Endothelial cell of umbilical vein (primary cell): ENCODE measurements around the gene MTRF1. TPM values are rescaled to one million over a fixed set of nuclear protein-coding genes. Genes with fewer than 3 reads are reported as not detected.

Experiments
- BruUV-seq: library from RNA; stranded (reverse); fragments of 400-500 nt; replicated peaks from 2 replicates; lab custom pipeline; 2021; lab: Mats Ljungman, UMichigan
- CTCF ChIA-PET: fragments of 300-600, 350-600 bp; sonication (Branson Sonifier 250); formaldehyde crosslinking; loops from one replicate; lab custom pipeline; 2021; ENCODE audit warnings: antibody characterized with exemption, inconsistent platforms; lab: Charles Lee
- POLR2A ChIA-PET: fragments of 300-600, 350-600 bp; sonication (Branson Sonifier 250); formaldehyde crosslinking; loops from one replicate; lab custom pipeline; 2021; ENCODE audit warnings: antibody characterized with exemption, inconsistent platforms; lab: Charles Lee
- DNase-seq: peaks from one replicate; pipeline ENCODE4 v3.0.0-alpha.2; 2011; ENCODE audit warnings: low read depth, low spot score
- FAIRE-seq: peaks from 2 replicates; lab custom pipeline; 2011; peaks lifted over from hg19 to GRCh38; lab: Jason Lieb, UNC
- H2AFZ ChIP-seq: 2 replicates; pipeline ENCODE4 v1.6.0; 2012; ENCODE audit warnings: low read depth, low read length, control low read depth, inconsistent platforms
- H3K27ac ChIP-seq: 2 replicates; pipeline ENCODE4 v1.5.1; 2011; ENCODE audit warnings: low read depth, mild to moderate bottlenecking, control low read depth, low read length, moderate library complexity; ENCODE audit not compliant: insufficient read depth
- H3K27me3 ChIP-seq, 2 experiments: 2 replicates each; pipeline versions ENCODE4 v1.6.0 to v1.6.1; 2011; ENCODE audit warnings: low read length in 2 of 2, mixed read lengths in 1 of 2; ENCODE audit not compliant: control insufficient read depth in 2 of 2, insufficient read depth in 2 of 2
- H3K36me3 ChIP-seq, 2 experiments: 2 replicates in 1 of 2; 3 replicates in 1 of 2; pipeline ENCODE4 v1.5.1; 2011; ENCODE audit warnings: low read length in 2 of 2, mild to moderate bottlenecking in 1 of 2, moderate library complexity in 1 of 2; ENCODE audit not compliant: control insufficient read depth in 2 of 2, insufficient read depth in 2 of 2; ENCODE audit errors: extremely low read depth in 1 of 2
- H3K4me1 ChIP-seq: 3 replicates; pipeline ENCODE4 v1.5.1; 2011; ENCODE audit warnings: mild to moderate bottlenecking, low read length; ENCODE audit not compliant: control insufficient read depth, insufficient read depth; ENCODE audit errors: extremely low read depth
- H3K4me2 ChIP-seq: 2 replicates; pipeline ENCODE4 v1.6.1; 2011; ENCODE audit warnings: low read length, control low read depth, mixed read lengths; ENCODE audit not compliant: insufficient read depth
- H3K4me3 ChIP-seq, 3 experiments: fragments of 200-600 bp in 1 of 3; sonication (generic), shearing (Covaris generic) in 1 of 3; replicated peaks in 1 of 3; 2 replicates each; pipeline ENCODE4 v1.5.1; 2011 to 2016; ENCODE audit warnings: control low read depth in 3 of 3, low read length in 3 of 3, mild to moderate bottlenecking in 2 of 3, inconsistent platforms in 1 of 3, low read depth in 1 of 3, moderate library complexity in 1 of 3; ENCODE audit not compliant: insufficient read depth in 1 of 3
- H3K79me2 ChIP-seq: 2 replicates; pipeline ENCODE4 v1.6.0; 2012; ENCODE audit warnings: low read length, inconsistent platforms; ENCODE audit not compliant: control insufficient read depth, insufficient read depth
- H3K9ac ChIP-seq: replicated peaks from 2 replicates; pipeline ENCODE3; 2011; ENCODE audit warnings: low read length, control low read depth; ENCODE audit not compliant: insufficient read depth; ENCODE audit errors: extremely low read depth
- H3K9me1 ChIP-seq: replicated peaks from 3 replicates; pipeline ENCODE4 v1.6.0; 2011; ENCODE audit warnings: mild to moderate bottlenecking, low read length; ENCODE audit not compliant: control insufficient read depth, insufficient read depth; ENCODE audit errors: extremely low read depth
- H3K9me3 ChIP-seq: replicated peaks from 2 replicates; pipeline ENCODE4 v1.5.1; 2012; ENCODE audit warnings: low read length, inconsistent platforms; ENCODE audit not compliant: control insufficient read depth, insufficient read depth
- H4K20me1 ChIP-seq: replicated peaks from 2 replicates; pipeline ENCODE3; 2011; ENCODE audit warnings: mild to moderate bottlenecking, low read length; ENCODE audit not compliant: control insufficient read depth, insufficient read depth; ENCODE audit errors: extremely low read depth
- EZH2 ChIP-seq: IDR thresholded peaks from 2 replicates; pipeline ENCODE4 v1.6.1; 2012; ENCODE audit warnings: borderline replicate concordance, low read depth, mild to moderate bottlenecking, moderate library complexity, low read length, inconsistent platforms; ENCODE audit not compliant: severe bottlenecking
- FOS ChIP-seq: IDR thresholded peaks from 2 replicates; pipeline ENCODE4 v1.6.1; 2011; ENCODE audit warnings: mild to moderate bottlenecking, low read length, moderate library complexity, borderline replicate concordance; ENCODE audit not compliant: insufficient read depth
- GATA2 ChIP-seq: IDR thresholded peaks from 2 replicates; pipeline ENCODE4 v1.7.0; 2011; ENCODE audit warnings: low read depth, mild to moderate bottlenecking, moderate library complexity, mixed read lengths, low read length; ENCODE audit not compliant: insufficient read length, insufficient read depth
- JUN ChIP-seq: IDR thresholded peaks from 2 replicates; pipeline ENCODE4 v1.6.1; 2011; ENCODE audit warnings: borderline replicate concordance, low read depth; ENCODE audit not compliant: insufficient read length, insufficient read depth
- MYC ChIP-seq: IDR thresholded peaks from one replicate; pipeline ENCODE4 v1.6.1; 2011; ENCODE audit warnings: mild to moderate bottlenecking, low read depth, low read length
- POLR2A ChIP-seq: IDR thresholded peaks from 2 replicates; pipeline ENCODE4 v1.6.1; 2012; ENCODE audit warnings: low read depth, mild to moderate bottlenecking, control low read depth, low read length
- POLR2AphosphoS5 ChIP-seq: IDR thresholded peaks from 2 replicates; pipeline ENCODE4 v1.6.1; 2012; ENCODE audit warnings: low read depth, mild to moderate bottlenecking, control low read depth, low read length, moderate library complexity; ENCODE audit not compliant: insufficient read depth
- dilution Hi-C: fragments of 300-500 bp; cut with MboI; formaldehyde crosslinking; loops from one replicate; pipeline ENCODE4 v1.15.0; 2019; ENCODE audit warnings: low sequenced_read_pairs; ENCODE audit not compliant: extremely low pct_ligation_motif_present
- intact Hi-C: fragments of 100-400 bp; cut with micrococcal nuclease; formaldehyde crosslinking; loops from one replicate; pipeline ENCODE4 v1.10.0; 2022
- polyA plus RNA-seq, 4 experiments: library from polyadenylated mRNA; depleted of rRNA in 3 of 4; stranded (reverse) in 3 of 4; unstranded in 1 of 4; fragments of >200 nt; gene quantifications; 2 replicates each; pipeline versions ENCODE4 v1.2.1 to v1.2.3, GENCODE V29; 2011 to 2012; ENCODE audit warnings: missing spikeins in 1 of 4
- total RNA-seq: library from RNA; stranded (reverse); gene quantifications from 2 replicates; pipeline ENCODE4 v1.2.3, GENCODE V29; 2021
- TF ChIP-seq, protein P1 (sequence below): IDR thresholded peaks from 2 replicates; pipeline ENCODE4 v1.6.1; 2011; ENCODE audit not compliant: insufficient read depth, insufficient read length
- TF ChIP-seq, protein P2 (sequence below), 2 donors: IDR thresholded peaks; 1 replicate in 1 of 2; 2 replicates in 1 of 2; pipeline ENCODE4 v1.5.1; 2011; ENCODE audit warnings: low read length in 2 of 2, mild to moderate bottlenecking in 2 of 2, moderate library complexity in 2 of 2, control low read depth in 1 of 2, inconsistent platforms in 1 of 2, low read depth in 1 of 2; ENCODE audit not compliant: insufficient read depth in 1 of 2; ENCODE audit errors: extremely low read depth in 1 of 2

The MTRF1 gene
- total and polyA plus RNA-seq, 2 donors (not counting 3 experiments of a cell fraction or from before 2014, with no cell fraction given): 8.0 to 16.3 TPM

DNA sequence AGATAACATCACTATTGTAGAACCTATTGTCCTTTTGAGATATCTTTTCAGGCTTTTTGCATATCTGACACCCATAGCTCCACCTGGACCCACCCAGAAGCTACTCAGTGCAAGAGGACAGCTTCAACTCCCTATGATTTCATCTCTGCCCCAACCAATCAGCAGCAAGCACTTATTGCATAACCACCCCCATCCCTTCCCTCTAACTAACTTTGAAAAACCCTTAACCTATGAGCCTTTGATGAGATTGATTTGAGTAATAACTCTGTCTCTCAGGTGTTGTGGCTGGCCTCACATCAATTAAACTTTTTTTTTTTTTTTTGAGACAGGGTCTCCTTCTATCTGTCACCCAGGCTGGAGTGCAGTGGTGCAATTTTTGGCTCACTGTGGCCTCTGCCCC is 13.4 kb upstream of the MTRF1 start:
- no peak overlapping the region for H3K27ac ChIP-seq
- H3K36me3 ChIP-seq: no peaks in the 10 kb centered on the region
- H3K4me1 ChIP-seq: no peaks in the 10 kb centered on the region
- intact Hi-C loops (no loop called here), dilution Hi-C loops (no loop called here)
- DNase-seq: no peak
- H3K9ac ChIP-seq: no peak overlapping the region
- ChIA-PET POLR2A (no interaction called here), CTCF (no interaction called here)
- no peaks in the 10 kb centered on the region for H3K9me1 ChIP-seq
- no peaks in the 10 kb centered on the region for H4K20me1 ChIP-seq
- no peak overlapping the region for H3K4me3 ChIP-seq
- H2AFZ ChIP-seq: no peak overlapping the region
- no peaks in the 10 kb centered on the region for H3K9me3 ChIP-seq
- BruUV-seq: no TSS peak
- TF ChIP-seq POLR2AphosphoS5: no peak
- TF ChIP-seq MYC: no peak
- TF ChIP-seq, protein P1, sequence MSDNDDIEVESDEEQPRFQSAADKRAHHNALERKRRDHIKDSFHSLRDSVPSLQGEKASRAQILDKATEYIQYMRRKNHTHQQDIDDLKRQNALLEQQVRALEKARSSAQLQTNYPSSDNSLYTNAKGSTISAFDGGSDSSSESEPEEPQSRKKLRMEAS: no peak
- no peak for TF ChIP-seq EZH2
- FAIRE-seq: no peak
- no peaks in the 10 kb centered on the region for H3K79me2 ChIP-seq
- H3K27me3 ChIP-seq: no peaks in the 10 kb centered on the region
- no peak overlapping the region for H3K4me2 ChIP-seq

GRCh38 chr13:41274881-41275280 is 11.5 kb upstream of the MTRF1 start:
- Histone ChIP-seq H3K27ac (no peak overlapping the region), H3K4me3 (no peak overlapping the region), H3K27me3 (no peaks in the 10 kb centered on the region), H2AFZ (no peak overlapping the region), H3K36me3 (no peaks in the 10 kb centered on the region), H4K20me1 (no peaks in the 10 kb centered on the region), H3K9me1 (no peaks in the 10 kb centered on the region), H3K79me2 (no peaks in the 10 kb centered on the region), H3K9me3 (no peaks in the 10 kb centered on the region), H3K9ac (no peak overlapping the region), H3K4me2 (no peak overlapping the region), H3K4me1 (no peaks in the 10 kb centered on the region)
- BruUV-seq: no TSS peak
- intact Hi-C loops: no loop called here
- DNase-seq (no peak), FAIRE-seq (no peak)
- dilution Hi-C loops: no loop called here
- CTCF ChIA-PET: no interaction called here
- POLR2A ChIA-PET: no interaction called here
- TF ChIP-seq POLR2AphosphoS5 (no peak), GATA2 (no peak), POLR2A (no peak), JUN (no peak), MYC (no peak), FOS (no peak)
- TF ChIP-seq, protein P1: no peak
- TF ChIP-seq, protein P2, sequence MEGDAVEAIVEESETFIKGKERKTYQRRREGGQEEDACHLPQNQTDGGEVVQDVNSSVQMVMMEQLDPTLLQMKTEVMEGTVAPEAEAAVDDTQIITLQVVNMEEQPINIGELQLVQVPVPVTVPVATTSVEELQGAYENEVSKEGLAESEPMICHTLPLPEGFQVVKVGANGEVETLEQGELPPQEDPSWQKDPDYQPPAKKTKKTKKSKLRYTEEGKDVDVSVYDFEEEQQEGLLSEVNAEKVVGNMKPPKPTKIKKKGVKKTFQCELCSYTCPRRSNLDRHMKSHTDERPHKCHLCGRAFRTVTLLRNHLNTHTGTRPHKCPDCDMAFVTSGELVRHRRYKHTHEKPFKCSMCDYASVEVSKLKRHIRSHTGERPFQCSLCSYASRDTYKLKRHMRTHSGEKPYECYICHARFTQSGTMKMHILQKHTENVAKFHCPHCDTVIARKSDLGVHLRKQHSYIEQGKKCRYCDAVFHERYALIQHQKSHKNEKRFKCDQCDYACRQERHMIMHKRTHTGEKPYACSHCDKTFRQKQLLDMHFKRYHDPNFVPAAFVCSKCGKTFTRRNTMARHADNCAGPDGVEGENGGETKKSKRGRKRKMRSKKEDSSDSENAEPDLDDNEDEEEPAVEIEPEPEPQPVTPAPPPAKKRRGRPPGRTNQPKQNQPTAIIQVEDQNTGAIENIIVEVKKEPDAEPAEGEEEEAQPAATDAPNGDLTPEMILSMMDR (IDR thresholded peaks at IDR 0.05; ENCODE audit: extremely low read depth in 1 of 2, insufficient read depth in 1 of 2, low read depth in 1 of 2, low read length in 2 of 2): no peak
